K562 (cell line): ENCODE measurements around the gene LRRC4C. TPM values are rescaled to one million over a fixed set of nuclear protein-coding genes. Genes with fewer than 3 reads are reported as not detected.

Source experiments
- ATAC-seq: fragments of 200-7000 bp; cut with Tn5 transposase; 3 replicates; pipeline ENCODE4 v1.9.1; 2020; ENCODE audit warnings: moderate library complexity
- BruUV-seq: library from RNA; stranded (reverse); fragments of 400-500 nt; replicated peaks from 2 replicates; lab custom pipeline; 2021; lab: Mats Ljungman, UMichigan
- CTCF ChIA-PET: fragments of 300-600 bp; formaldehyde crosslinking; extraction: SDS; loops from one replicate; lab custom pipeline; 2021; ENCODE audit warnings: low intra/inter-chr PET ratio; lab: Yijun Ruan, JAX
- POLR2A ChIA-PET: fragments of 300-600, 350-650 bp; sonication (Branson Sonifier 250); formaldehyde crosslinking; extraction: SDS; loops from one replicate; lab custom pipeline; 2021; ENCODE audit warnings: antibody characterized with exemption, inconsistent platforms; lab: Yijun Ruan, JAX
- DNase-seq, 4 experiments: peaks; one replicate each; pipeline versions ENCODE4 v3.0.0 to v3.0.0-alpha.2; 2011 to 2018; ENCODE audit warnings: low spot score in 3 of 4, mixed read lengths in 3 of 4; ENCODE audit errors: extremely low read depth in 1 of 4
- FAIRE-seq: peaks from 2 replicates; lab custom pipeline; 2011; peaks lifted over from hg19 to GRCh38; lab: Jason Lieb, UNC
- H2AFZ ChIP-seq: 2 replicates; pipeline ENCODE4 v1.6.0; 2011; ENCODE audit warnings: low read depth, low read length, control low read depth, inconsistent platforms
- H3K27ac ChIP-seq: fragments of 200-600 bp; 3 replicates; pipeline ENCODE4 v1.8.0; 2011; ENCODE audit warnings: low read depth, mild to moderate bottlenecking, control low read depth, inconsistent platforms, low read length, moderate library complexity, mixed read lengths; ENCODE audit errors: extremely low read depth
- H3K27me3 ChIP-seq, 2 experiments: fragments of 300-600 bp in 1 of 2; 2 replicates in 1 of 2; 3 replicates in 1 of 2; pipeline versions ENCODE4 v1.6.0 to v1.8.0; 2011; ENCODE audit warnings: inconsistent platforms in 2 of 2, low read length in 2 of 2, mild to moderate bottlenecking in 1 of 2, mixed read lengths in 1 of 2, moderate library complexity in 1 of 2; ENCODE audit not compliant: control insufficient read depth in 2 of 2, insufficient read depth in 2 of 2
- H3K36me3 ChIP-seq: fragments of 300-600 bp; 3 replicates; pipeline ENCODE4 v1.8.0; 2011; ENCODE audit warnings: mild to moderate bottlenecking, low read length, inconsistent platforms; ENCODE audit not compliant: control insufficient read depth, insufficient read depth
- H3K4me1 ChIP-seq, 2 experiments: fragments of 200-600 bp in 1 of 2; replicated peaks in 1 of 2; 2 replicates in 1 of 2; 3 replicates in 1 of 2; pipeline versions ENCODE4 v1.5.1 to v1.8.0; 2011; ENCODE audit warnings: inconsistent platforms in 2 of 2, low read length in 2 of 2, mild to moderate bottlenecking in 1 of 2, mixed read lengths in 1 of 2, moderate library complexity in 1 of 2; ENCODE audit not compliant: control insufficient read depth in 2 of 2, insufficient read depth in 2 of 2
- H3K4me2 ChIP-seq: 2 replicates; pipeline ENCODE4 v1.6.1; 2011; ENCODE audit warnings: low read length, control low read depth, inconsistent platforms, mixed read lengths; ENCODE audit not compliant: insufficient read depth
- H3K4me3 ChIP-seq: fragments of 200-600 bp; sonication (generic), shearing (Covaris generic); 2 replicates; pipeline ENCODE4 v1.5.1; 2016; ENCODE audit warnings: control low read depth, inconsistent platforms
- H3K79me2 ChIP-seq: fragments of 200-600 bp; 3 replicates; pipeline ENCODE4 v1.8.0; 2011; ENCODE audit warnings: low read length, inconsistent platforms; ENCODE audit not compliant: control insufficient read depth, insufficient read depth
- H3K9ac ChIP-seq, 2 experiments: 2 replicates each; pipeline versions ENCODE4 v1.6.0 to v1.6.1; 2011; ENCODE audit warnings: low read depth in 2 of 2, low read length in 2 of 2, control low read depth in 1 of 2, inconsistent platforms in 1 of 2, mild to moderate bottlenecking in 1 of 2, mixed read lengths in 1 of 2; ENCODE audit not compliant: insufficient read depth in 1 of 2
- H3K9me1 ChIP-seq: one replicate; pipeline ENCODE4 v1.6.0; 2011; ENCODE audit warnings: inconsistent platforms, mild to moderate bottlenecking, low read length, moderate library complexity; ENCODE audit not compliant: control insufficient read depth, insufficient read depth
- H3K9me3 ChIP-seq: replicated peaks from 2 replicates; pipeline ENCODE4 v1.5.1; 2011; ENCODE audit warnings: low read depth, low read length, inconsistent platforms; ENCODE audit not compliant: control insufficient read depth, insufficient read depth
- H4K20me1 ChIP-seq: replicated peaks from 2 replicates; pipeline ENCODE4 v1.6.1; 2011; ENCODE audit warnings: low read length, inconsistent platforms, mixed read lengths; ENCODE audit not compliant: control insufficient read depth, insufficient read depth
- ARHGAP35 ChIP-seq: fragments of 450-650 bp; IDR thresholded peaks from 2 replicates; pipeline ENCODE4 v1.6.1; 2018; ENCODE audit not compliant: partially characterized antibody
- BRF1 ChIP-seq: IDR thresholded peaks from 3 replicates; pipeline ENCODE4 v1.6.1; 2011; ENCODE audit warnings: borderline replicate concordance, mild to moderate bottlenecking; ENCODE audit not compliant: insufficient read length; ENCODE audit errors: extremely low read depth
- CGGBP1 ChIP-seq: fragments of 250-450 bp; sonication (Bioruptor Pico); IDR thresholded peaks from 2 replicates; pipeline ENCODE4 v1.9.0; 2021; ENCODE audit warnings: mild to moderate bottlenecking
- CHD4 ChIP-seq: fragments of 200-600 bp; sonication (generic); IDR thresholded peaks from 3 replicates; pipeline ENCODE4 v1.6.1; 2012; ENCODE audit warnings: low read depth, mild to moderate bottlenecking, mixed read lengths, low read length, inconsistent platforms; ENCODE audit not compliant: insufficient read depth, insufficient replicate concordance, poor library complexity, severe bottlenecking
- CSDE1 ChIP-seq, 2 experiments: fragments of 450-650 bp; IDR thresholded peaks; 2 replicates each; pipeline ENCODE4 v1.6.1; 2016; ENCODE audit warnings: mild to moderate bottlenecking in 1 of 2
- CTCF ChIP-seq, 3 experiments: IDR thresholded peaks in 2 of 3; conservative IDR thresholded peaks in 1 of 3; 2 replicates each; pipeline ENCODE4 v1.5.1; 2011 to 2012; ENCODE audit warnings: low read length in 3 of 3, mild to moderate bottlenecking in 3 of 3, control low read depth in 2 of 3, improper control_type of control experiment in 1 of 3, inconsistent platforms in 1 of 3, low read depth in 1 of 3, mixed read lengths in 1 of 3, moderate library complexity in 1 of 3; ENCODE audit not compliant: insufficient read depth in 2 of 3
- DNMT1 ChIP-seq: fragments of 450-650 bp; IDR thresholded peaks from 2 replicates; pipeline ENCODE4 v1.6.1; 2016; ENCODE audit warnings: antibody characterized with exemption, mild to moderate bottlenecking
- GTF2F1 ChIP-seq: IDR thresholded peaks from 2 replicates; pipeline ENCODE4 v1.6.1; 2011; ENCODE audit warnings: low read depth, low read length, improper control_type of control experiment
- LARP7 ChIP-seq: fragments of 450-650 bp; IDR thresholded peaks from 2 replicates; pipeline ENCODE4 v1.6.1; 2016
- SIRT6 ChIP-seq: IDR thresholded peaks from one replicate; pipeline ENCODE4 v1.6.1; 2012; ENCODE audit warnings: low read depth, mild to moderate bottlenecking, control low read depth, inconsistent platforms, low read length, moderate library complexity
- SPI1 ChIP-seq: IDR thresholded peaks from 2 replicates; pipeline ENCODE4 v1.6.1; 2011; ENCODE audit warnings: low read depth, low read length, control low read depth, borderline replicate concordance
- ZBTB49 ChIP-seq: sonication (generic); formaldehyde crosslinking; IDR thresholded peaks from 2 replicates; pipeline ENCODE4 v1.8.0; 2022; ENCODE audit warnings: missing genetic modification reagents, mild to moderate bottlenecking, borderline replicate concordance
- ZNF197 ChIP-seq: fragments of 200-800 bp; sonication (Bioruptor generic); IDR thresholded peaks from 2 replicates; pipeline ENCODE4 v1.6.1; 2016; ENCODE audit warnings: low read depth, missing genetic modification characterization, missing compliant biosample characterization
- WGBS: fragments of 100-300 bp; shearing (Covaris generic); methylation state at CpG from one replicate; pipeline ENCODE4 v1.1.6; 2016; ENCODE audit warnings: low coverage, mixed read lengths; ENCODE audit not compliant: insufficient coverage; ENCODE audit errors: missing lambda C conversion rate; 5-methylcytosine and 5-hydroxymethylcytosine counted together
- in situ Hi-C: fragments of 300-500 bp; cut with MboI; formaldehyde crosslinking; loops from 4 replicates; pipeline ENCODE4 v1.15.0; 2018; ENCODE audit warnings: inconsistent platforms, mixed read lengths
- intact Hi-C: fragments of 100-400 bp; cut with micrococcal nuclease; formaldehyde crosslinking; loops from 2 replicates; pipeline ENCODE4 v1.14.2; 2022
- polyA plus RNA-seq, 8 experiments: library from polyadenylated mRNA; depleted of rRNA in 4 of 8; stranded (reverse) in 5 of 8; unstranded in 3 of 8; fragments of >200 nt; fragmentation: Nextera tagmentation in 2 of 8; fragmentation: Illumina TruSeq in 1 of 8; extraction: Ambion mirVana in 2 of 8; extraction: Trizol in 1 of 8; gene quantifications; 2 replicates each; pipeline versions ENCODE4 v1.2.1 to v1.2.3, GENCODE V29; 2011 to 2014; ENCODE audit warnings: inconsistent platforms in 1 of 8, missing spikeins in 1 of 8
- total RNA-seq, 7 experiments: library from RNA; depleted of rRNA in 6 of 7; stranded (reverse); fragments of >200 nt in 6 of 7; fragmentation: Illumina TruSeq in 2 of 7; extraction: Trizol in 2 of 7; gene quantifications; 2 replicates each; pipeline versions ENCODE4 v1.2.1 to v1.2.3, GENCODE V29; 2011 to 2021; ENCODE audit warnings: low replicate concordance in 1 of 7

The LRRC4C gene
- total and polyA plus RNA-seq, 9 of the 15 experiments (the other 6 are each of a cell fraction or from before 2014, with no cell fraction given) = not detected

- intact Hi-C loops (no loop called here), in situ Hi-C loops (no loop called here)
- no peak for FAIRE-seq
- H2AFZ ChIP-seq = no peak overlapping the region
- TF ChIP-seq CSDE1 (IDR thresholded peaks at IDR 0.05) = no peak
- TF ChIP-seq ARHGAP35 = no peak
- no peak for TF ChIP-seq DNMT1
- no peak for TF ChIP-seq CGGBP1
- no peaks in the 10 kb centered on the region for H3K36me3 ChIP-seq
- no peaks in the 10 kb centered on the region for H3K9me3 ChIP-seq
- H3K27me3 ChIP-seq = no peaks in the 10 kb centered on the region
- no peaks in the 10 kb centered on the region for H3K79me2 ChIP-seq
- no peak for ATAC-seq
- H3K27ac ChIP-seq = no peak overlapping the region
- no peak overlapping the region for H3K4me3 ChIP-seq
- no peak for DNase-seq
- H3K4me2 ChIP-seq = no peak overlapping the region
- WGBS = 11% methylated on average over 1 of the region's 1 CpG
- no peaks in the 10 kb centered on the region for H3K9me1 ChIP-seq
- no peaks in the 10 kb centered on the region for H3K4me1 ChIP-seq
- no TSS peak for BruUV-seq
- no peak overlapping the region for H3K9ac ChIP-seq
- ChIA-PET POLR2A (no interaction called here), CTCF (interaction anchor here (0.6 kb wide), 1 partner anchor 14 kb away, joined by 3 read pairs; no protein-coding TSS in a partner anchor)
- no peaks in the 10 kb centered on the region for H4K20me1 ChIP-seq
Measured at GRCh38 chr11:40321537-40321936, 1137.9 kb downstream of the LRRC4C start.

GRCh38 chr11:40316171-40316570, 1143.3 kb downstream of the LRRC4C start:
- no peak overlapping the region for H3K27ac ChIP-seq
- H3K36me3 ChIP-seq = no peaks in the 10 kb centered on the region
- no peaks in the 10 kb centered on the region for H3K27me3 ChIP-seq
- H3K79me2 ChIP-seq = no peaks in the 10 kb centered on the region
- in situ Hi-C loops = no loop called here
- no peaks in the 10 kb centered on the region for H3K9me1 ChIP-seq
- H3K4me1 ChIP-seq = no peaks in the 10 kb centered on the region
- H3K4me2 ChIP-seq = no peak overlapping the region
- H4K20me1 ChIP-seq = no peaks in the 10 kb centered on the region
- ChIA-PET CTCF (no interaction called here), POLR2A (no interaction called here)
- no peak for ATAC-seq
- H3K9me3 ChIP-seq = no peaks in the 10 kb centered on the region
- no peak overlapping the region for H2AFZ ChIP-seq
- no peak overlapping the region for H3K9ac ChIP-seq
- intact Hi-C loops = no loop called here
- no peak for DNase-seq
- no peak for FAIRE-seq
- no peak overlapping the region for H3K4me3 ChIP-seq
- no TSS peak for BruUV-seq
- TF ChIP-seq CHD4 (no peak), SIRT6 (no peak), ZNF197 (no peak), GTF2F1 (no peak), SPI1 (no peak), CTCF (IDR thresholded peaks at IDR 0.05 in 2 of 3, conservative IDR thresholded peaks at IDR 0.05 in 1 of 3; ENCODE audit: insufficient read depth in 2 of 3, low read depth in 1 of 3, low read length in 3 of 3) (no peak), LARP7 (no peak), BRF1 (no peak), ZBTB49 (CRISPR knock-in tag) (no peak)
